GM19467 (cell line): Measurements from ENCODE around the gene SLC5A1.

Experiments
- ATAC-seq: cut with Tn5 transposase; IDR thresholded peaks from one replicate; pipeline ENCODE4 v1.9.1; 2021; ENCODE audit warnings: mild to moderate bottlenecking, moderate library complexity; ENCODE audit not compliant: unreplicated experiment

SLC5A1 gene

DNA sequence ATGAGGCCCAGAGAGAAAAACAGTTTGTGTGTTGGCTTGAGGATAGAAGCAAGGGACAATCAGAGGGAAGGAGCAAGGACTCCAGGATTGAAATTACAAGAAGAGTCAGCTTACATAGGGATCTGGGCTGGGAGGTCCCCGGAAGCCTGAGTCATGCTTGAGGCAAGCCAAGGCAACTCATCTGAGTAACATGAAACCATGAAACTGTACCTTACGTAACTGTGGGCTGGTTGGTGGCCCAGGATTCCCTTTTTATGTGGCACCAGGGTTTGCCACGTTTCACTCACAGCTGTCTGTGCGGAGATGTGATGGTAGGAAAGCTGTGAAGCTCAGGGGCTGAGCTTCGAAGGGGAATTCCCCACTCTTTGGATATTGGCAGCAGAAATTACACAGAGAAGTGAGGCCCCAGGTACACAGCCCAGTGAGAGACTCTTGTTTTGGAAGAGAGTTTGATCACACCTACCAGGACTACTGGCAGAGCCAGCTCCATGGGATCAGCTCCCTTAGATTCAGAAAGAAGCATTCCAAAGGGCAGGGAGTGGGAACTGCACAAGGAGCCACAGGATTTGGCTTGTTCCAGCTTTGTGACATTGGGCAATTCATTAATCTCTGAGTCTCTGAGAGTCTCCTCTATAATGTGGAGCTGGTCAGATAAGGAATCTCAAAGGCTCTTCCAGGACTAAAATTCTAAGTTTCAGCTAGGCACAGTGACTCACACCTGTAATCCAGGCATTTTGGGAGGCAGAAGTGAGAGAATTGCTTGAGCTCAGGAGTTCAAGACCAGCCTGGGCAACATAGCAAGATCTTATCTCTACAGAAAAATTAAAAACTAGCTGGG, 7.8 kb downstream of the SLC5A1 start:
- no peak for ATAC-seq

DNA sequence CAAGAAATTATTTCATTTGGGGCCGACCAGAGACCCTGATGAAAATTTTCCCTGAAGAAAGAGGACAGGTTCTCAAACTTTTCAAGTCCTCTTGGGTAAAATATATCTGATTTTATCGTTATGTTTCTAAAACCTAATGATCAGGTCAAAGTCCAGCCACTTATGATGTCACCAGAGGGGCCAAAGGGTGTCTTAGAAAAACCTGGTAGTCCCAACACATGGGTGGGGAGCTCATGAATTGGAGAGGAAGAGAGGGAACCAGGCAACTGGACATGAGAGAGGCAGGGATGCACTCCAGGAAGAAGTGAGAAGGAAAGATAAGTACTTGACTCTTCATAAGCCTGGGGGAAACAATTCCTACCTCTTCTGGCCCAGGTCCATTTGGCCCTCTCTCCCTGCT, 9.2 kb downstream of the SLC5A1 start:
- no peak for ATAC-seq

DNA sequence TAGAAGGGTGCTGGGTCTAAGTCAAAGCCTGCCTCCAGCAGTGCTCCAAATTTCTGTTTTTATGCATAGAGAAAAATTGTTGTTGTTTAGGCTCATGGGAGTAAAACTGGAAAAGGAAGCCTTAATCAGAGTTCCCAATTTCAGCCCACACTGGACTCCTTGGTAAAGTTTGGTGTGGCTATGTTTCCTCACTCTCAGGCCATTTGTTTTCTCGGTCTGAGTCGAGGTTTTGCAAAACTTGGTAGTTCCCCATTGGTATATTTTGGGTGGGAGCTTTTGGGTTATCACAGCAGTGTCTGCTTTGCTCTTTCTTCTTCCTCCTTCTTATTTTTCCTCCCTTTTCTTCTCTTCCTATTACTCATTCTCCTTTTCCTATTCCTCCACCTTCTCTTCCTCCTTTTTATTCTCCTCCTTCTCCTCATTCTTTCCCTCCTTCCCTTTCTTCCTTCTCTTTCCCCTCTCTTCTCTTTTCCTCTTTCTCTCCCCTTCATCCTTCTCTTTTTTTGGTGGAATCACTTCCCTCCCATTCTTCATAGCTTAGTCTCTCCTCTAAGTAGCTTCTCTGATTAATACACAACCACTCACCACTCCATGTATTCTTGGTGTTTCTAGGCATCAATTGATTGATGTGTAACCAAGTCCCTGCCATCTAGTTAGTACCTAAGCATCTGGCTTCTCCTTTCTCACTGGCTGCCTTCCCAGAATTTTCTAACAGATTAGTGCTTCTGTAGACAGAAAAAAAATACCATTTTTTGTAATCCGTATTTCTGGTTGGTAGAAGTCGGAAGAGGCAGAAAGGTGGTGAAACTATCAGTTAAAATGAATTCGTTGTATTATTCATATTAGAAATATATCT, 10.1 kb downstream of the SLC5A1 start:
- no peak for ATAC-seq

DNA sequence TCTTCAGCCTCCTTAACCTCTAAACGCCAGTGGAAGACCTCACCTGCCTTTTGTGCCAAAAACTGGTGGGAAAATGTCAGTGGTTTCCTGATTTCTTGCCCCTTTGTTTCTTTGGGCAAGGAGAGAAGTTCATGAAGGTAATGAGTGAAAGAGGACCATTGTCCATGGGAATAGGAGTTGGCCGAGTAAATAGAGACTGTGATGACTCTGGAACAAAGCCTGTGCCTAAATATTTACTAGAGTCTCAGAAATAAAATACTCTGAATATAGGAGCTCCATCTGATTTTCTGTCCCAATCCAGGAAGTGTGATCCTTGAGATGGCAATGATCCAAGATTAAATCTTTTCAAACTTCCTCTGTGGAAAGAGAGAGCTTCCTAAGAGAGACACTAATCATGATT, 12.0 kb downstream of the SLC5A1 start:
- no peak for ATAC-seq

DNA sequence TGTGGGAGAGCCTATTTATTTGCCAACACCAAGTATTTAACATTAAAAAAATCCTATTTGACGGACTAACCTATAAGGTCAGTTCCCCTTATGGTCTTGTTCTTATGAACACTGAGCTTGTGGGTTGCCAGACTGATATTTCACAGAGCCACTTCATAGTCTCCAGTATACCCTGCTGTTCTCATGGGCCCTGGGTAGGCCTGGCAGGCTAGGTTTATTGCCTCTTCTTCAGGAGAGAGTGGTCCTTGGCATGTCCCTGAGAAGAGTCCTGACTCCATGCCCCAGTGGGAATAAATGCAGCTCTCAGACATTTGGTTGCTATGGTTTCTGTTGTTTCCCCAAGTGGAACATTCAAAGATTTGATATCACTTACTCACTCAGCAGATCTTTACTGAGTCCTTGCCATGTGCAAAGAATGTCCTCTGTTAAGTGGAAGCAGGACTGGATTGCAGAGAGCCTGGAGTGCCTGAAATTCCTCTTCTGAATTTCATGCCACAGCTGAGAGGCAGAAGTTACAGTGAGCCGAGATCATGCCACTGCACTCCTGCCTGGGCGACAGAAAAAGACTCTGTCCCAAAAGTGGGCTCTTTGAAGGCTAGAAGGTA, 15.7 kb downstream of the SLC5A1 start:
- ATAC-seq, result no peak

DNA sequence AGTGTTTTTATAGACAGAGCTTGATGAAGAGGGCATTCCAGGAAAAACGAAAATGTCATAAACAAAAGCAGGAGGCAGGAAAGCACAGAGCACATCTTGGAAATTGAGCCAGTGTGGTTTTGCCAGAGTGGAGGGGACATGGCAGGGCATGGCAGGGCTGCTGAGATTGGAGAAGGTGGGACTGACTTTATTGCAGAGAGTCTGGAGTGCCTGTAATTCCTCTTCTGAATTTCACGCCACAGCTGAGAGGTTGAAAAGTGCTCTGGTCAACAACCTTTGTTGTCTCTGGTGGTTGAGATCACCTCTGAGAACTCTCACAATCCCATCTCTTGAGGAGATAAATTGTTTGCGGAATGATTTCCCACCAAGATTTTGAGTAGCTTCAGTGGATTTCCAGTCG, 16.4 kb downstream of the SLC5A1 start:
- no peak for ATAC-seq

DNA sequence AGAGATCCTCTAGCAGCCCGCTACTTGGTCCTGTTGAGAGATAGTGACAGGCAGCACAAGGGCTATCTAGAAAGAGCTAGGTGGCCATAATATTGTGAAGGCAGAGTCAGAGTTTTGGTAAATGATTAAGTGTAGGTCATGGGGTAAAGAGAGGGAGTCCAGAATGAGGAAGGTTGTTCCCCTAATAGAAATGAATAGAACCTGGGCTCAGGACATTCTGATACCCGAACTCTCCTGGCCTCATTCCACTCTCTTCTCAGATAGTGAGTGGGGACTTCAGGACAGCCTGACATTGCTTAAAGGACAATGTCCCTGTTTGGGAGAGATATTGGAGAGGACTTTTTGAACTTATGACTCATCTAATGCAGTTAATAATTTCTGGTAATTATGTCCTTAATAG, 20.6 kb downstream of the SLC5A1 start:
- no peak for ATAC-seq

DNA sequence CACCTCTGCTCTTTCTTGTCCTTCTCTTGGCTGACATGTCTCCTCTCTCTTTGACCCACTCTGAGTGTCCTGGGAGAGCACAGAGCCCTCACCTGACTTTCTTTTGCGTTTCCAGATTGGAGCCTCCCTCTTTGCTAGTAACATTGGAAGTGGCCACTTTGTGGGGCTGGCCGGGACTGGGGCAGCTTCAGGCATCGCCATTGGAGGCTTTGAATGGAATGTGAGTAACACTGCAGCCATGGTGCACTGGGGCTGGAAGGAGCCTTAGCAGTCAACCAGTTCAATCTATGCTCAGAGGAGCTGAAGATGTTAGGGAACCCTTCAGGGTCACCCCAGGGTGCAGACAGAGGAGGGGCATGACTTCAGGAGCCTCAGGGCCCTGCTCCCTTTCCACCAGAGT, 23.8 kb downstream of the SLC5A1 start:
- ATAC-seq, result no peak

DNA sequence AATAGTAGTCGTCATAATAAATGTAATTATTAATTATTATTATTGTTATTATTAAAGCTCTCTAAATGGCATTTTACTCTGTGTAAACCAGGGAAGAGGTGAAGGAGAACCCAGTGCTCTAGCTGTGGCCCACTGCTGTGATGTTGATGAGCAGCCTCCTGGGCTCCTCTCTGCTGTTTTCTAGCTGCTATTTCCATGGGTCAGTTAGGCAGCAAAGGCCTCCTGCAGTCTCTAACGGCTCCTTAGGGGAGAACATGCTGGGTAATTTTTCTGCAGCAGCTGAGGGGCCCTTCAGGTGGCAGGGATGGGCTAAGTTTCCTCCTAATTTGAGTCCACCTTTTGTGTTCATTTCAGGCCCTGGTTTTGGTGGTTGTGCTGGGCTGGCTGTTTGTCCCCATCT, 24.6 kb downstream of the SLC5A1 start:
- no peak for ATAC-seq

DNA sequence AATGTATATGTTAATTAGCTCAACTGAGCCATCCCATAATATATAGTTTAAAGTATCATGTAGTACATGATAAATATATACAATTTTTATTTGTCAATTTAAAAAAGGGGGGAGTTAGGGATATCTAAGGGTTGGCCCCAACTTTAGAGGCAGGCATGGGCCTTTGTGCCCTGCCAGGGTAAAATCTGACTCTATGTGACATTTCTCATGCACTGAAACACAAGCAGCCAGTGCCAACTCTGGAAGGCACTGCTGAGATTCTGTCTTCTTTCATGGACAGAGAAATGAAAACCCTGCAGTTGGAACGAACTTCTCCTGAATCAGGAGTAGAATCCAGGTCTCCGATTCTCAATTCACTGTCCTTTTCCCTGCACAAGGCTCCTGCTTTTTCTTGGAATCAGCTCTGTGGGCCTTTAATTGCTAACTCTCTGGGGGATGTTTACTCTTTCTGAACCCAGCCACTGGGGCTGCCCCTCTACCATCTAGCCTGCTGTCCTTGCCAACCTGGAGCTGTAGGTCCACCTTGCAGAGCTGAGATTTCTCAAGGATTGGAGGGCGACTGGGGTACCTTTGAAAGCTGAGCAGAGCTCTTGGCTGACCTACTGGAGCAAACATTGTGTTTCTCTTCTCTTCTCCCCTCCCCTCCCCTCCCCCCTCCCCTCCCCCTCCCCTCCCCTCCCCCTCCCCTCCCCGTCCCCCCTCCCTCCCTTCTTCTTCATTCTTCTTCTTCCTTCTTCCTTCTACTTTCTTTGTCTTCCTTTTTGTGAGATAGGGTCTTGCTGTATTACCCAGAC, 26.7 kb downstream of the SLC5A1 start:
- ATAC-seq, result no peak

DNA sequence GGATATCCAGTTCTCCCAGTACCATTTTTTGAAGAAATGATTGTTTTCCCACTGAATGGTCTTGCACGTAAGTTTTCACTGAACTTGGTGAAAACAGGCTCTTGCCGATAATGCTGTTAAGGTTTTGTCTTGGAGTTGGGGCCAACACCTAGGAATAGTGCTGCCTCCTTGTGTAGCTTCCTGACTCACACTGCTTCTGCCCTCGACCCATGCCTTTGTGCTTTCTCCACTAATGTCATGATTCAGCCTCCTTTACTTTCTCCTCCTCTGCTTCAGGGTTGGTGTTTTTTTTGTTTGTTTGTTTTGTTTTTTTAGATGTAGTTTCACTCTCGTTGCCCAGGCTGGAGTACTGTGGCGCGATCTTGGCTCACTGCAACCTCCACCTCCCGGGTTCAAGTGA, 30.2 kb downstream of the SLC5A1 start:
- ATAC-seq, result no peak

DNA sequence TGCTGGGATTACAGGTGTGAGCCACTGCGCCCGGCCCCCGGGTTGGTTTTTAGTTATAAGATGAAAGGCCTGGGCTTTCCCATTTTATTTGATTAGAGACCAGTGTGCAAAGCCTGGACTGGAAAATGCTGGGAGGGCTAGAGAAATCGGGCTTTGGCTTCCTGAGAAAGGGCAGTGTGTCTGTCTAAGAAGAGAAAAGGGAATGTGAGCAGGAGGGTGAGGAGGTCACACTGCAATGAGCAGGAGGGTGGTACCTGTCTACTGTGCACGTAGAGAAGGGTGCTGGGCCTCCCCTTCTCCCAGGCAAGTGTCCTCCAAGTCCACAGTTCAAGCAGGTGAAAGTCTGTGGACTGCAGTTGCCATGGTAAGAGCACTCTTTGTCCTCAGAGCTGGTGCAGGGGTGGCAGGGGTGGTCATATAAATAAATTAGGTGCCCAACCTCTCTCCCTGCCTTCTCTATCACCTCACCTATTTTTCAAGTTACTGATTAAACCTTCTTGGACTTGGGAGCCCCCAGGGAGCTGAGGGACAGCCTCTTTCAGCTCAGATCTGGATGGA, 30.8 kb downstream of the SLC5A1 start:
- no peak for ATAC-seq

DNA sequence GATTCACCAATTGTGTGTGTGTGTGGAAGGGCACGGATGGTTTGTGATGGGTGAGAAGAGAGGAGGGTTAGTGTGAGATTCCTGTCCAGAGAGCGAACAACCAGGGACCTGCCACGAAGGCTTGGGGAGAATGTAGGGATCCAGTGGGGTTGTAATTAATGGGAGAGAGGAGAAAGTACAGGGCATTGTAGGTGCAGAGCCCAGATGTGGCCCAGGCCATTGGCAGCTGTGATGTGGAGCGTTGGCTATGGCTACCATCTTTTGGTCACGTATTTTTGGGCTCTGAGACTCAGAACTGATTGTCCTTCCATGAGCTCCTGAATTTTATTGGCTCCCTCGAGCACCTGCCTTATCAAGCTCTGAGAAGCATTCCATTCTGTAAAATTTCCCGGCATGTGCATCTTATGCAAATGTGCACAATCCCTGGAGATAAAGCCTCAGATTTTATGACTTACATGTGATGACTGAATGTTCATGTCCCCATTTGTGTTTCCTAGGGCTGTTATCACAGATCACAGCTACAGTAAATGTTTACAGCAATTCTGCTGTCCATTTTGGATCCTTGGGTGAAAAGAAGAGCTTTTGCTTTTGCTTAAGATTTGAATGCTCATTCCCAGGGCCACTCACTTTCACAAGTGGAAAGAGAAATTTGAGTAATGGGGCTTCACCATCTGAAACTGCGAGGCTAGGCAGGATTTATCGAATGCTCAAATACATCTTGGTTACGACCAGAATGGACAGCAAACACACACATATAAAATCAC, 33.1 kb downstream of the SLC5A1 start:
- ATAC-seq, result no peak

DNA sequence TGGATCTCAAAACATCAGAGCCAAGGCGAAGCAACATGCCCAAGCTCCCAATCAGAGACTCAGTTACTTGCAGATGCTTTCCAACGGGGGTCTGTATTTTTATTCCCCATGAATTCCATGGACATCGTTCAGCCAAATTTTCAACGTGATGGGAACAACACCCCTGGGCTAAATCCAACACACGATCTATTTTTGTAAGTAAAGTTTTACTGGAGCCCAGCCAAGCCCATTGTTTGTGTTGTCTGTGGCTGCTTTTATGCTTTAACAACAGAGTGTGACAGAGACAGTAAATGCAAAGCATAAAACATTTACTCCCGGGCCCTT, 33.7 kb downstream of the SLC5A1 start:
- no peak for ATAC-seq

DNA sequence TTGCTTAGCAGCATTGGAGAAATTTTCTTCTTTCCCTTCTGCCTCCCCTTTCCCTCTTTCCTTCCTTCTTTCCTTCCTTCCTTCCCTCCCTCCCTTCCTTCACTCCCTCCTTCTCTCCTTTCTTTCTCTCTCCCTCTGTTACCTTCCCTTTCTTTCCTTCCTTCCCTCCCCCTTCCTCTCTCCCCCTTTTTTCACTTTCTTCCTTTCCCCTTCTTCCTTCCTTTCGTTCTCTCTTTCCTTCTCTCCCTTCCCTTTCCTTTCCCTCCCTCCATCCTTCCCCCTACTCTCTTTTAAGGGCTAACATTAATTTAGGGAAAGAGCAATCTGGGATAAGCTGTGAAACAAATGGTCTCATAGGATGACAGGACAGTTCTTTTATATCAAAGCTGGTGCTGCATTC, 34.1 kb downstream of the SLC5A1 start:
- ATAC-seq, result no peak

DNA sequence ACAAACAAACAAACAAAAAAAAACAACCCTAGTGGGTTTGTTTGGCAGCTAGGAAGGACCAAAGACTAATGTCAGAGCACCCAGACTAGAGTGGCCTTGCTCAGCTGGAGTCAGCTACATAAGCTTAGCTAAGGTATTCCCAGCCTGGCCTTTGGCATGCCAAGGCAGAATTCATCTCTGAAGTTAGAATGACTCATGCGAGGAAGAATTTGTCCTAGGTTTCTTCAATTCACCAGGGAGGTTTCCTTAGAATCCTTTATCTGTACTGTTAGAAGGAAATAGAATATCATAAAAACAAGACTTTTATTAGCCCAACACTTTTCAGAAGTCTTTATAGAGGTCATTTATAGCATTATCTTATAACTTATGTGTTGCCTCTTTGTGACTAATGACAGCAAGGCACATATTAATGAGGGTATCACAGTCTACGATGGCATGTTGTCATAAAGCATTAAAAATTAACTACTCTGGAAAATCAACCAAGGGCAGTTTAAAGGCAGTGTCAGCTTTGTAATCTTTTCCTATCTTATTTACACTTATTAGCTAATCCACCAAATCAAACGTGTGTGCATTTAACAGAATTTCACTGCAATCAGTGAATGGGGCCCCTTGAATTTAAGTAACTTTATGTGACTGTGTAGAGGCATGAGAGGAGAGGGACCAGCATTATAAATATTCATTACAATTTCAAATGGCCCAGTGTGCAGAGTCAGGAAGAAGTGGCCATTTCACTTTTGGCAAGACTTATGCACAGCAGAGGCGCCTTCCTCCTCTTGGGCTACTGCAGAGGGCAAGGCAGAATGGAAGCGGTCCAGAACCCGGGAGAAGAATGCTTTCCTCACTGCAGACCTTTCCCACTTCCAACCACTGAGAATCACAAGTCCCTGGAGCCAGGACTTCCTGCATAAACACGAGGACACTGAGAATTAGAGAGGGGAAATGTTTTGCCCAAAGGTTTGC, 36.3 kb downstream of the SLC5A1 start:
- no peak for ATAC-seq

DNA sequence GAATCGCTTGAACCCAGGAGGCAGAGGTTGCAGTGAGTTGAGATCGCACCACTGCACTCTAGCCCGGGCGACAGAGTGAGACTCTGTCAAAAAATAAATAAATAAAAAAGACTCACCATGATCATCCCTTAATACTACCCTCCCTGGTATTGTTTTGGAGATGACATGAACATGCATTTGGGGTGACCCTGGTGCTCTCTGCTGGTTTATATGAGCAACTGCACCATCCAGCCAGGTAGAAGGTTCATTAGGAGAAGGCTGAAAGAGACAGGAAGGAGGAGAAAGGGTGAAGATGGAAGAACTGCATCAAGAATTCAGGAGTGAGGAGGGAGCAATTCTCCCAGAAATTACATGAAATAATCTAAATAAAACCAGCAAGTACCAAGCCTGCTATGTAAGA, 37.8 kb downstream of the SLC5A1 start:
- ATAC-seq, result no peak

DNA sequence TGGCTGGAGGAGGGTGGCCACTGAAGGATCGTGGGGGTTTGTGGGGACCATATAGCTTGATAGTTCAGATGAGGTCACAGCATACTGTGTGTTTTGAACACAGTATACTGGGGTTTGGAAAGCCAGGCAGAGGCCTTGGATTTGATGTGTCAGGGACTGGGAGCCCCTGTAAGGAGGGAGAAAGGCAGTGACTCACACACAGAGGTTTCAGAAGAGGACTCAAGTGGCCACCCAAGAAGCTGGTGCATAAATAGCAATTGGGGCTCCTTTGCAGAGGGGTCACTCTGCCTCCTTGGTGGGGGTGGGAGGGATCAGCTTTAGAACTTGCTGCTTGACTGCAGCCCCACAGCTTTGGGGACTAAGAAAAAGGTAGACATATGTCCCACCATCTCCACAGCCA, 39.3 kb downstream of the SLC5A1 start:
- ATAC-seq, result no peak

DNA sequence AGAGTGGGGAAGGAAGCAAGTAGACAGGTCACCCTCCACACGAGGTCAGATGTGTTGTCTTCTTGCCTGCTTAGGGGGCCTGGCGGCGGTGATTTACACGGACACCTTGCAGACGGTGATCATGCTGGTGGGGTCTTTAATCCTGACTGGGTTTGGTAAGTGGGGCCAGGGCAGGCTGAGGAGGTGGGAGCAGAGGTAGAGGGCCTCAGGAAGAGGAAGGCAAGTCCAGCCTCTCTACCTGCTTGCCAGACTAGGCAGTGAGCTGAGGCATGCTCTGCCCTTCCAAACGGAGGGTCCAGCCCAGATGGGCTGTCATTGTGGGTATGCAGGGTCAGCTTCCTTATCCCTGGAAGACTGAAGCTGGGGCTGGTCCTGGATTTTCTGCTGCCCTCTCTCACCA, 39.9 kb downstream of the SLC5A1 start:
- ATAC-seq, result no peak
